Measurements from ENCODE around the gene DEPDC5. TPM values are rescaled to one million over a fixed set of nuclear protein-coding genes. Genes with fewer than 3 reads are reported as not detected.

Gene DEPDC5
- total and polyA plus RNA-seq, 10 of the 15 experiments (the other 5 are each of a cell fraction or from before 2014, with no cell fraction given) = 3.0 to 38.9 (median 22.8) TPM

DNA sequence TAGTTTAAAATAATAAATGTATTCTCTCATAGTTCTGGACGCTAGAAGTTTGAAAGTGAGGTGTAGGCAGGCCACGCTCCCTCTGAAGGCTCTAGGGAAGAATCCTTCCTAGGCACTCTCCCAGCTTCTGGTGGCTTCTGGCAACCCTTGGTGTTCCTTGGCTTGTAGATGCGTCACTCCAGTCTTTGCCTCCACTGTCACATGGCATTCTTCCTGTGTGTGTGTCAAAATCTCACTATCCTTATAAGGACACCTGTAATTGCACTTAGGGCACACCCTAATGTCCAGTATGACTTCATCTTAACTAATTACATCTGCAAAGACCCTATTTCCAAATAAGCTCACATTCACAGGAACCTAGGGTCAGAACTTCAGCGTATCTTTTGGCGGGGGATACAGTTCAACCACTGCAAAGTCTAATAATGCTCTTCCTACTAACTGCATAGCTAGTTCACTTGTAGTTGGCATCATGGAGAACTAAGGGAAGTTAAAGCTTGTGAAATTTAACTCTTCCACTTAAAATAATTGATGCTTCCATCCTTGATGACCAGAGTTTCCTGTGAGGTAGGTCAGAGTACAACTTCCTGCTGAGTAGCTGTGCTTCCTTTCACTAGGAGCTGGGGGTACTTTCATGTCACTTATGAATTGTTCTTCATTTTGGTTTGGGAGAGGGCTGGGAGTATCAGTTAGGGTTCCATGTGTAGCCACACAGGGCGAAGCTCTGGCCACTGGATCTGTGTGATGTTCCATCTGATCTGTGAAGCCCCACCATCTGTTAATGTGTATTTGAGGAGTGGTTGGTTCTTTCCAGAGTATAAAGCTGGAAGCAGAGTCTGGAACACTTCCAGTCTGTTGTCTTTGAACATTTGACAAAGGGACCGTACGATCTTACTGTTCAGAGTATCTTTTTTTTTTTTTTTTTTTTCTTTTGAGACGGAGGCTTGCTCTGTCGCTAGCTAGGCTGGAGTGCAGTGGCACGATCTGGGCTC, 201.0 kb downstream of the DEPDC5 start:
- Histone ChIP-seq H3K27me3 (replicated peaks in 1 of 2; ENCODE audit: control insufficient read depth in 2 of 2, insufficient read depth in 2 of 2, low read length in 1 of 2) (no peaks in the 10 kb centered on the region), H3K4me3 (no peak overlapping the region), H2AFZ (ENCODE audit: control insufficient read depth, low read depth, low read length) (no peak overlapping the region), H3K79me2 (ENCODE audit: control insufficient read depth, insufficient read depth, low read length) (peaks cover 38% of the 10 kb centered on the region), H3K27ac (ENCODE audit: control insufficient read depth, insufficient read depth) (no peak overlapping the region), H3K9ac (ENCODE audit: control insufficient read depth, insufficient read depth, low read length) (no peak overlapping the region), H4K20me1 (ENCODE audit: control insufficient read depth, insufficient read depth) (no peaks in the 10 kb centered on the region), H3K4me1 (ENCODE audit: control insufficient read depth, insufficient read depth, low read length) (peaks cover 4% of the 10 kb centered on the region; the same call in 1 of the 2 replicates), H3K36me3 (ENCODE audit: control insufficient read depth in 2 of 2, insufficient read depth in 2 of 2, low read length in 1 of 2) (peaks cover 6 to 25% of the 10 kb centered on the region in 2 experiments), H3K9me3 (replicated peaks; ENCODE audit: control insufficient read depth, insufficient read depth, low read length) (no peaks in the 10 kb centered on the region), H3K4me2 (ENCODE audit: control insufficient read depth, insufficient read depth) (no peak overlapping the region)
- SMC1A ChIA-PET (ENCODE audit: uncharacterized antibody, unreplicated experiment) = interaction anchor here (0.7 to 1.8 kb wide), 2 partner anchors 9 to 13 kb away, joined by 4 to 5 read pairs; no protein-coding TSS in a partner anchor
- 96% methylated on average over 11 of the region's 11 CpGs for WGBS (ENCODE audit: insufficient coverage, insufficient replicate concordance, low lambda C conversion rate, missing lambda C conversion rate)
- POLR2A ChIA-PET = interaction anchor here (0.5 to 1.1 kb wide), 3 partner anchors 9 to 483 kb away, joined by 3 read pairs; no protein-coding TSS in a partner anchor
- CTCF ChIA-PET = interaction anchor here (0.6 to 2.0 kb wide), 7 partner anchors 9 to 292 kb away, joined by 3 to 6 read pairs (median 3); partner anchors contain the start of gene PISD
- RAD21 ChIA-PET (ENCODE audit: unreplicated experiment) = no interaction called here
- no TSS peak for BruUV-seq (replicated peaks)
- TF ChIP-seq, protein P1, sequence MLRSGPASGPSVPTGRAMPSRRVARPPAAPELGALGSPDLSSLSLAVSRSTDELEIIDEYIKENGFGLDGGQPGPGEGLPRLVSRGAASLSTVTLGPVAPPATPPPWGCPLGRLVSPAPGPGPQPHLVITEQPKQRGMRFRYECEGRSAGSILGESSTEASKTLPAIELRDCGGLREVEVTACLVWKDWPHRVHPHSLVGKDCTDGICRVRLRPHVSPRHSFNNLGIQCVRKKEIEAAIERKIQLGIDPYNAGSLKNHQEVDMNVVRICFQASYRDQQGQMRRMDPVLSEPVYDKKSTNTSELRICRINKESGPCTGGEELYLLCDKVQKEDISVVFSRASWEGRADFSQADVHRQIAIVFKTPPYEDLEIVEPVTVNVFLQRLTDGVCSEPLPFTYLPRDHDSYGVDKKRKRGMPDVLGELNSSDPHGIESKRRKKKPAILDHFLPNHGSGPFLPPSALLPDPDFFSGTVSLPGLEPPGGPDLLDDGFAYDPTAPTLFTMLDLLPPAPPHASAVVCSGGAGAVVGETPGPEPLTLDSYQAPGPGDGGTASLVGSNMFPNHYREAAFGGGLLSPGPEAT (IDR thresholded peaks at IDR 0.05; ENCODE audit: low read depth) = no peak
- TF ChIP-seq, protein P2, sequence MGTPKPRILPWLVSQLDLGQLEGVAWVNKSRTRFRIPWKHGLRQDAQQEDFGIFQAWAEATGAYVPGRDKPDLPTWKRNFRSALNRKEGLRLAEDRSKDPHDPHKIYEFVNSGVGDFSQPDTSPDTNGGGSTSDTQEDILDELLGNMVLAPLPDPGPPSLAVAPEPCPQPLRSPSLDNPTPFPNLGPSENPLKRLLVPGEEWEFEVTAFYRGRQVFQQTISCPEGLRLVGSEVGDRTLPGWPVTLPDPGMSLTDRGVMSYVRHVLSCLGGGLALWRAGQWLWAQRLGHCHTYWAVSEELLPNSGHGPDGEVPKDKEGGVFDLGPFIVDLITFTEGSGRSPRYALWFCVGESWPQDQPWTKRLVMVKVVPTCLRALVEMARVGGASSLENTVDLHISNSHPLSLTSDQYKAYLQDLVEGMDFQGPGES (IDR thresholded peaks at IDR 0.05) = no peak
- TF ChIP-seq POLR2AphosphoS5 (IDR thresholded peaks at IDR 0.05; ENCODE audit: low read length) (no peak), MEF2A (IDR thresholded peaks at IDR 0.05; ENCODE audit: insufficient read depth, low read depth, low read length) (no peak), CBX3 (IDR thresholded peaks at IDR 0.05; ENCODE audit: borderline replicate concordance, low read depth) (no peak), ATF7 (IDR thresholded peaks at IDR 0.05; ENCODE audit: low read depth) (no peak)
- TF ChIP-seq, protein P3, sequence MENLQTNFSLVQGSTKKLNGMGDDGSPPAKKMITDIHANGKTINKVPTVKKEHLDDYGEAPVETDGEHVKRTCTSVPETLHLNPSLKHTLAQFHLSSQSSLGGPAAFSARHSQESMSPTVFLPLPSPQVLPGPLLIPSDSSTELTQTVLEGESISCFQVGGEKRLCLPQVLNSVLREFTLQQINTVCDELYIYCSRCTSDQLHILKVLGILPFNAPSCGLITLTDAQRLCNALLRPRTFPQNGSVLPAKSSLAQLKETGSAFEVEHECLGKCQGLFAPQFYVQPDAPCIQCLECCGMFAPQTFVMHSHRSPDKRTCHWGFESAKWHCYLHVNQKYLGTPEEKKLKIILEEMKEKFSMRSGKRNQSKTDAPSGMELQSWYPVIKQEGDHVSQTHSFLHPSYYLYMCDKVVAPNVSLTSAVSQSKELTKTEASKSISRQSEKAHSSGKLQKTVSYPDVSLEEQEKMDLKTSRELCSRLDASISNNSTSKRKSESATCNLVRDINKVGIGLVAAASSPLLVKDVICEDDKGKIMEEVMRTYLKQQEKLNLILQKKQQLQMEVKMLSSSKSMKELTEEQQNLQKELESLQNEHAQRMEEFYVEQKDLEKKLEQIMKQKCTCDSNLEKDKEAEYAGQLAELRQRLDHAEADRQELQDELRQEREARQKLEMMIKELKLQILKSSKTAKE (IDR thresholded peaks at IDR 0.05; ENCODE audit: low read depth, poor library complexity, severe bottlenecking) = no peak
- TF ChIP-seq, protein P4, sequence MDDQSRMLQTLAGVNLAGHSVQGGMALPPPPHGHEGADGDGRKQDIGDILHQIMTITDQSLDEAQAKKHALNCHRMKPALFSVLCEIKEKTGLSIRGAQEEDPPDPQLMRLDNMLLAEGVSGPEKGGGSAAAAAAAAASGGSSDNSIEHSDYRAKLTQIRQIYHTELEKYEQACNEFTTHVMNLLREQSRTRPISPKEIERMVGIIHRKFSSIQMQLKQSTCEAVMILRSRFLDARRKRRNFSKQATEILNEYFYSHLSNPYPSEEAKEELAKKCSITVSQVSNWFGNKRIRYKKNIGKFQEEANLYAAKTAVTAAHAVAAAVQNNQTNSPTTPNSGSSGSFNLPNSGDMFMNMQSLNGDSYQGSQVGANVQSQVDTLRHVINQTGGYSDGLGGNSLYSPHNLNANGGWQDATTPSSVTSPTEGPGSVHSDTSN (IDR thresholded peaks at IDR 0.05; ENCODE audit: insufficient replicate concordance, low read depth, low read length) = no peak
- in situ Hi-C loops (cut with MboI) (no loop called here), intact Hi-C loops (cut with micrococcal nuclease; ENCODE audit: unreplicated experiment) (no loop called here)
- FAIRE-seq (no peak), DNase-seq (ENCODE audit: low read depth, low spot score) (no peak), ATAC-seq (no peak)
